Measurements from ENCODE around the gene SERAC1.

DNA sequence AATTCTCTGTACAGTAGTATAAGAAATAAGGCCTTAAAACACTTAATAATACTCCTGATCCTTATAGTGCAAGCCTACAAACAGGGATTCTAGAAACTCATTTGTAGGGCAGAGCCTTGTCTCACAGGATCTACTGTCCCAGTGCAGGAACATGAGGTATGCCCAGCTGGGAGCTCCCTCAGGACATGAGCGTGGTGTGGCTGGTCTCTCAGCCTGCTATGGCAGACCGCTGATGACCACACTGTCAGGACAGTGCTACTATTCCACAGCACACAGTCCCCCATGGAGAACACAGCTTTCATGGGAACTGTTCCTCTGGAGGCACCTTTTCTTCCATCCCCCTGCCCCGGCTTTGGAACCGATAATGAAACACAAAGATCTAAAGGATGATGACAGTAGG, 53.0 kb downstream of the SERAC1 start:
- TF ChIP-seq, protein P1, sequence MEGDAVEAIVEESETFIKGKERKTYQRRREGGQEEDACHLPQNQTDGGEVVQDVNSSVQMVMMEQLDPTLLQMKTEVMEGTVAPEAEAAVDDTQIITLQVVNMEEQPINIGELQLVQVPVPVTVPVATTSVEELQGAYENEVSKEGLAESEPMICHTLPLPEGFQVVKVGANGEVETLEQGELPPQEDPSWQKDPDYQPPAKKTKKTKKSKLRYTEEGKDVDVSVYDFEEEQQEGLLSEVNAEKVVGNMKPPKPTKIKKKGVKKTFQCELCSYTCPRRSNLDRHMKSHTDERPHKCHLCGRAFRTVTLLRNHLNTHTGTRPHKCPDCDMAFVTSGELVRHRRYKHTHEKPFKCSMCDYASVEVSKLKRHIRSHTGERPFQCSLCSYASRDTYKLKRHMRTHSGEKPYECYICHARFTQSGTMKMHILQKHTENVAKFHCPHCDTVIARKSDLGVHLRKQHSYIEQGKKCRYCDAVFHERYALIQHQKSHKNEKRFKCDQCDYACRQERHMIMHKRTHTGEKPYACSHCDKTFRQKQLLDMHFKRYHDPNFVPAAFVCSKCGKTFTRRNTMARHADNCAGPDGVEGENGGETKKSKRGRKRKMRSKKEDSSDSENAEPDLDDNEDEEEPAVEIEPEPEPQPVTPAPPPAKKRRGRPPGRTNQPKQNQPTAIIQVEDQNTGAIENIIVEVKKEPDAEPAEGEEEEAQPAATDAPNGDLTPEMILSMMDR (IDR thresholded peaks at IDR 0.05 in 2 of 3, conservative IDR thresholded peaks at IDR 0.05 in 1 of 3; ENCODE audit: control insufficient read depth in 2 of 3, extremely low read depth in 1 of 3, insufficient read depth in 1 of 3, low read depth in 3 of 3, low read length in 3 of 3) = no peak
- TF ChIP-seq POLR2A (IDR thresholded peaks at IDR 0.05; ENCODE audit: low read depth, low read length) (no peak), LARP7 (IDR thresholded peaks at IDR 0.05) (no peak), TAF1 (IDR thresholded peaks at IDR 0.05; ENCODE audit: borderline replicate concordance, low read depth, low read length) (no peak), MAX (IDR thresholded peaks at IDR 0.05; ENCODE audit: low read depth, low read length) (no peak), EZH2 (IDR thresholded peaks at IDR 0.05; ENCODE audit: borderline replicate concordance, control insufficient read depth, low read depth, low read length) (no peak), RAD21 (IDR thresholded peaks at IDR 0.05; ENCODE audit: insufficient read depth, low read depth, low read length) (no peak)
- TF ChIP-seq, protein P2, sequence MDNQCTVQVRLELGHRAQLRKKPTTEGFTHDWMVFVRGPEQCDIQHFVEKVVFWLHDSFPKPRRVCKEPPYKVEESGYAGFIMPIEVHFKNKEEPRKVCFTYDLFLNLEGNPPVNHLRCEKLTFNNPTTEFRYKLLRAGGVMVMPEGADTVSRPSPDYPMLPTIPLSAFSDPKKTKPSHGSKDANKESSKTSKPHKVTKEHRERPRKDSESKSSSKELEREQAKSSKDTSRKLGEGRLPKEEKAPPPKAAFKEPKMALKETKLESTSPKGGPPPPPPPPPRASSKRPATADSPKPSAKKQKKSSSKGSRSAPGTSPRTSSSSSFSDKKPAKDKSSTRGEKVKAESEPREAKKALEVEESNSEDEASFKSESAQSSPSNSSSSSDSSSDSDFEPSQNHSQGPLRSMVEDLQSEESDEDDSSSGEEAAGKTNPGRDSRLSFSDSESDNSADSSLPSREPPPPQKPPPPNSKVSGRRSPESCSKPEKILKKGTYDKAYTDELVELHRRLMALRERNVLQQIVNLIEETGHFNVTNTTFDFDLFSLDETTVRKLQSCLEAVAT (IDR thresholded peaks at IDR 0.05) = no peak
- TF ChIP-seq, protein P3, sequence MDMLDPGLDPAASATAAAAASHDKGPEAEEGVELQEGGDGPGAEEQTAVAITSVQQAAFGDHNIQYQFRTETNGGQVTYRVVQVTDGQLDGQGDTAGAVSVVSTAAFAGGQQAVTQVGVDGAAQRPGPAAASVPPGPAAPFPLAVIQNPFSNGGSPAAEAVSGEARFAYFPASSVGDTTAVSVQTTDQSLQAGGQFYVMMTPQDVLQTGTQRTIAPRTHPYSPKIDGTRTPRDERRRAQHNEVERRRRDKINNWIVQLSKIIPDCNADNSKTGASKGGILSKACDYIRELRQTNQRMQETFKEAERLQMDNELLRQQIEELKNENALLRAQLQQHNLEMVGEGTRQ (IDR thresholded peaks at IDR 0.05; ENCODE audit: borderline replicate concordance, low read depth, low read length) = no peak

Data from GM12878 (cell line).